ENCODE results near the gene SCRN2.

GRCh38 chr17:47806913-47807255 lies 34.2 kb downstream of the SCRN2 start:
- TF ChIP-seq CTCF (conservative IDR thresholded peaks at IDR 0.05), result no peak
- no peak for TF ChIP-seq ZFX (IDR thresholded peaks at IDR 0.05)
